HEK293T (cell line): ENCODE data around the gene RAB25.

Experiments used
- BHLHE40 ChIP-seq: fragments of 450-650 bp; IDR thresholded peaks from 2 replicates; pipeline ENCODE4 v1.6.1; 2016; ENCODE audit warnings: mild to moderate bottlenecking, moderate library complexity, borderline replicate concordance
- CTBP1 ChIP-seq: fragments of 450-650 bp; IDR thresholded peaks from 2 replicates; pipeline ENCODE4 v1.6.1; 2016; ENCODE audit warnings: borderline replicate concordance
- ELF4 ChIP-seq: fragments of 450-650 bp; IDR thresholded peaks from 2 replicates; pipeline ENCODE4 v1.6.1; 2017; ENCODE audit warnings: antibody characterized with exemption
- FOXA1 ChIP-seq: fragments of 450-650 bp; IDR thresholded peaks from 2 replicates; pipeline ENCODE4 v1.6.1; 2016; ENCODE audit warnings: mild to moderate bottlenecking
- FOXK2 ChIP-seq: fragments of 450-650 bp; IDR thresholded peaks from 2 replicates; pipeline ENCODE4 v1.6.1; 2016; ENCODE audit warnings: mild to moderate bottlenecking
- FOXM1 ChIP-seq: fragments of 450-650 bp; IDR thresholded peaks from 2 replicates; pipeline ENCODE4 v1.6.1; 2017; ENCODE audit warnings: mild to moderate bottlenecking, borderline replicate concordance
- HDGF ChIP-seq: fragments of 450-650 bp; IDR thresholded peaks from 2 replicates; pipeline ENCODE4 v1.6.1; 2017; ENCODE audit warnings: antibody characterized with exemption, borderline replicate concordance
- L3MBTL2 ChIP-seq: fragments of 450-650 bp; conservative IDR thresholded peaks from 2 replicates; pipeline ENCODE4 v1.6.1; 2016; ENCODE audit warnings: mild to moderate bottlenecking
- NFRKB ChIP-seq: fragments of 450-650 bp; IDR thresholded peaks from 2 replicates; pipeline ENCODE4 v1.6.1; 2016; ENCODE audit warnings: mild to moderate bottlenecking, moderate library complexity
- PKNOX1 ChIP-seq: fragments of 450-650 bp; IDR thresholded peaks from 2 replicates; pipeline ENCODE4 v1.6.1; 2016
- SP1 ChIP-seq: fragments of 450-650 bp; IDR thresholded peaks from 2 replicates; pipeline ENCODE4 v1.6.1; 2017
- SUZ12 ChIP-seq: fragments of 450-650 bp; IDR thresholded peaks from 2 replicates; pipeline ENCODE4 v1.6.1; 2016; ENCODE audit warnings: mild to moderate bottlenecking
- TARDBP ChIP-seq: fragments of 450-650 bp; IDR thresholded peaks from 2 replicates; pipeline ENCODE4 v1.6.1; 2016
- ZNF384 ChIP-seq: fragments of 450-650 bp; IDR thresholded peaks from 2 replicates; pipeline ENCODE4 v1.6.1; 2016

- TF ChIP-seq TARDBP (no peak), FOXA1 (no peak), PKNOX1 (no peak), ZNF384 (no peak), SUZ12 (no peak), ELF4 (no peak), FOXM1 (no peak), FOXK2 (no peak), L3MBTL2 (no peak), SP1 (no peak), NFRKB (no peak), BHLHE40 (no peak), CTBP1 (no peak), HDGF (no peak)
Measured at GRCh38 chr1:156077430-156077760, 16.4 kb downstream of the RAB25 start.
